Nephron (organoid): Measurements from ENCODE around the gene CCDC141.
"Not testable (repeated sequence)": the region's sequence is repeated elsewhere in the genome, so short reads cannot be mapped to it uniquely, and the experiment has no call there.

ENCODE experiments used
- H3K27ac Mint-ChIP-seq, 3 experiments: 2 replicates each; pipeline ENCODE4 v1.8.0; 2020; ENCODE audit warnings: mixed read lengths in 3 of 3, mild to moderate bottlenecking in 2 of 3, moderate library complexity in 1 of 3
- H3K27me3 Mint-ChIP-seq: 2 replicates; pipeline ENCODE4 v1.8.0; 2021; ENCODE audit warnings: low read depth, mild to moderate bottlenecking, moderate library complexity, mixed read lengths
- H3K36me3 Mint-ChIP-seq: 2 replicates; pipeline ENCODE4 v1.8.0; 2020; ENCODE audit warnings: low read depth, mixed read lengths
- H3K4me1 Mint-ChIP-seq: 2 replicates; pipeline ENCODE4 v1.8.0; 2020; ENCODE audit warnings: mixed read lengths
- H3K4me3 Mint-ChIP-seq, 3 experiments: 2 replicates each; pipeline ENCODE4 v1.8.0; 2020; ENCODE audit warnings: mild to moderate bottlenecking in 3 of 3, mixed read lengths in 3 of 3, moderate library complexity in 2 of 3
- H3K9me3 Mint-ChIP-seq: 2 replicates; pipeline ENCODE4 v1.8.0; 2020; ENCODE audit warnings: mixed read lengths
- TF ChIP-seq, protein P1 (sequence below), 3 experiments: fragments of 200-600 bp; sonication (generic); IDR thresholded peaks; one replicate each; pipeline ENCODE4 v1.5.0; 2021; ENCODE audit warnings: antibody characterized with exemption in 3 of 3; ENCODE audit not compliant: unreplicated experiment in 3 of 3

The CCDC141 gene

DNA sequence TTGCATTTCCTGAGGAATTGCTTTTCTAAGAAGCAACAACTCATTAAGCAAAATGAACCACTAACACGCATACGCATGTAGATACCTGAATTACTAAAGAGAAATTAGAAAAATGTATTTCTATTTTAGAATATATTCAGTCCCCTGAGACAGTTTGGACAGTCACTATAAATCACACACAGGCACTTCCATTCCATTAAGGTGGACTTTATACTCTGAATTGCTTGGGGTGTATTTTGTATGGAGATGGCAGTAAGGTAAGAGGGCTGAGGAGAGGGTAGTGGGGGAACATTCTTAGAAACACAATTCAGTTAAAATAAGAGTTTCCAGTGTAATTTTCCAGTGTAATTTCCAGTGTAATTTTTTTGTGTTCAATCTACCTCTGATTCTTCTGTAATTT lies 1.8 kb downstream of the CCDC141 start:
- Mint-ChIP-seq H3K4me3 (peak overlapping the region; percentile 36 to 79 (median 76)), H3K4me1 (peaks cover 33% of the 10 kb centered on the region), H3K27me3 (no peaks in the 10 kb centered on the region), H3K9me3 (no peaks in the 10 kb centered on the region), H3K36me3 (peaks cover 5% of the 10 kb centered on the region), H3K27ac (peak overlapping the region in 2 of 3 experiments; percentile 36 to 47)
- TF ChIP-seq, protein P1, sequence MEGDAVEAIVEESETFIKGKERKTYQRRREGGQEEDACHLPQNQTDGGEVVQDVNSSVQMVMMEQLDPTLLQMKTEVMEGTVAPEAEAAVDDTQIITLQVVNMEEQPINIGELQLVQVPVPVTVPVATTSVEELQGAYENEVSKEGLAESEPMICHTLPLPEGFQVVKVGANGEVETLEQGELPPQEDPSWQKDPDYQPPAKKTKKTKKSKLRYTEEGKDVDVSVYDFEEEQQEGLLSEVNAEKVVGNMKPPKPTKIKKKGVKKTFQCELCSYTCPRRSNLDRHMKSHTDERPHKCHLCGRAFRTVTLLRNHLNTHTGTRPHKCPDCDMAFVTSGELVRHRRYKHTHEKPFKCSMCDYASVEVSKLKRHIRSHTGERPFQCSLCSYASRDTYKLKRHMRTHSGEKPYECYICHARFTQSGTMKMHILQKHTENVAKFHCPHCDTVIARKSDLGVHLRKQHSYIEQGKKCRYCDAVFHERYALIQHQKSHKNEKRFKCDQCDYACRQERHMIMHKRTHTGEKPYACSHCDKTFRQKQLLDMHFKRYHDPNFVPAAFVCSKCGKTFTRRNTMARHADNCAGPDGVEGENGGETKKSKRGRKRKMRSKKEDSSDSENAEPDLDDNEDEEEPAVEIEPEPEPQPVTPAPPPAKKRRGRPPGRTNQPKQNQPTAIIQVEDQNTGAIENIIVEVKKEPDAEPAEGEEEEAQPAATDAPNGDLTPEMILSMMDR (IDR thresholded peaks at IDR 0.05; ENCODE audit: unreplicated experiment in 3 of 3) = no peak

DNA sequence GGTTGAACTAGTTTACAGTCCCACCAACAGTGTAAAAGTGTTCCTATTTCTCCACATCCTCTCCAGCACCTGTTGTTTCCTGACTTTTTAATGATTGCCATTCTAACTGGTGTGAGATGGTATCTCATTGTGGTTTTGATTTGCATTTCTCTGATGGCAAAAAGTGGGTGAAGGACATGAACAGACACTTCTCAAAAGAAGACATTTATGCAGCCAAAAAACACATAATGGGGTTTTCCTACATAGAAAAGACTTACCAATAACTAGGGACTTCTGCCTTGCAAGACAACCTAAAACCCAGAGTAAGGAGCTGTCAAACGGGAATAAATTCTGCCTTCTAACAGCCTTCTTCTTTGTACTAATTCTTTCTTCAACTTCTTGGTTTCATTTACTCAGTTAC lies 4.3 kb downstream of the CCDC141 start:
- not testable (repeated sequence) for H3K4me3 Mint-ChIP-seq, H3K36me3 Mint-ChIP-seq, H3K27ac Mint-ChIP-seq, H3K9me3 Mint-ChIP-seq, H3K27me3 Mint-ChIP-seq
- H3K4me1 Mint-ChIP-seq = peaks cover 22% of the 10 kb centered on the region

DNA sequence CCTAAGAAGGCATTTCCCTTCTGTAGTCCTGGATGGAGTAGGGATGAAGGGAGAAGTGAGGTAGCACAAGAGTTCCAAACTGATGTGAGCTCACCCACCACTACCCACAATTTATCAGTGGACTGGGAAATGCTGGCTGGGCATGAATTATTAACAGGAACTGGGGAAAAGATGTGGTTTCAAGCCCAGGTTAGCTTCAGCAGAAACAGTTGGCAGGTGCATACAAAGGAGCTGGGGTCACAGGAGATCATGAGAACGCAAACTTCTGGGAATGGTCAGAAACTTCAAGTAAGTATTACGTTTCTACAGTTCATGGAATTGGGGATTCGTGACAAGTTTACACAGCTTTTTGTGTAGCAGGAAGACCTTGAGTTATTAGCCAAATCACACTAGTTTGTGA lies 5.4 kb downstream of the CCDC141 start:
- Mint-ChIP-seq H3K36me3 (peaks cover 5% of the 10 kb centered on the region), H3K9me3 (peaks cover 10% of the 10 kb centered on the region), H3K4me3 (no peak overlapping the region), H3K27ac (no peak overlapping the region), H3K4me1 (peaks cover 15% of the 10 kb centered on the region), H3K27me3 (no peaks in the 10 kb centered on the region)
- TF ChIP-seq, protein P1 (IDR thresholded peaks at IDR 0.05; ENCODE audit: unreplicated experiment in 3 of 3) = no peak

DNA sequence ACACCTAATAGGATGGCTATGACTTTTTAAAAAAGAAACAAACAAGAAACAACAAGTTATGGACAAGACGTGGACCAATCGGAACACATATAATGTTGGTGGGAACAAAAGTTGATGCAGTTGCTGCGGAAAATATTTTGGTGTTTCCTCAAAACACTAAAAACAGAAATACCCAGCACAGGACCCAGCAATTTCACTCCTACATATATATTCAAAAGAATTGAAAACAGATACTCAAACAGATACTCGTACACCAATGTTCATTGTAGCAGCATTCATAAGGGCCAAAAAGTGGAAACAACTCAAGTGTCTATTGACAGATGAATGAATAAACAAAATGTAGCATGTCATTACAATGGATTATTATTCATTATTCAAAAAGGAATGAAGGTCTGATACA lies 12.1 kb downstream of the CCDC141 start:
- H3K27ac Mint-ChIP-seq = no peak overlapping the region
- TF ChIP-seq, protein P1 (IDR thresholded peaks at IDR 0.05; ENCODE audit: unreplicated experiment in 3 of 3) = no peak
- no peak overlapping the region for H3K4me3 Mint-ChIP-seq
- H3K27me3 Mint-ChIP-seq = no peaks in the 10 kb centered on the region
- no peaks in the 10 kb centered on the region for H3K36me3 Mint-ChIP-seq
- no peaks in the 10 kb centered on the region for H3K4me1 Mint-ChIP-seq
- H3K9me3 Mint-ChIP-seq = peaks cover 10% of the 10 kb centered on the region

DNA sequence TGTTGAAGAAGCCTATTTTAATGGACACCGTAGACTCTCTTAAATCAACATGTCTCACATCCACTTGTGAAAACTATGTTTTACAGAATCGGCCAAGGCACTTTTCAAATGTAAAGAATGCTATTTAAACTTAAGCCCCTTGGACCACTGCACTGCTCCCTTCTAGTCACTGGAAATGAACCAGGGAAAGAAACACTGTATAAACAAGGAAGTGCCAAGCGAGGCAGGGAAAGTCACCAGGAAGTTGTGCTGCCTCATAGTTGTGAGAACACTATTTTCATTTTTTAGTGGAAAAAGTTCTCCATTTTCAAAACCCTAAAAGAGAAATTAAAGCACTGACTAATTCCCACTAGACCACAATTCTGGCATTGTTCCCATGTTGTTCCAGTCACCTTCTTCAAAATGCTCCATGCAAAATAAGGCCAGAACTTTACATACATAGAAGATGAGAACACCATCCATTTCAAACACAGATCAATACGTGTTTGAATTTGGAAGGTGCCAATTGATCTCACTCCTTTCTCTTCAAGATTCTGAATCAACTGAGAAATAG lies 13.5 kb downstream of the CCDC141 start:
- Mint-ChIP-seq H3K36me3 (no peaks in the 10 kb centered on the region), H3K27ac (no peak overlapping the region), H3K4me3 (no peak overlapping the region), H3K9me3 (peaks cover under 1% of the 10 kb centered on the region), H3K4me1 (peaks cover 10% of the 10 kb centered on the region), H3K27me3 (no peaks in the 10 kb centered on the region)
- TF ChIP-seq, protein P1 (IDR thresholded peaks at IDR 0.05; ENCODE audit: unreplicated experiment in 3 of 3) = no peak

DNA sequence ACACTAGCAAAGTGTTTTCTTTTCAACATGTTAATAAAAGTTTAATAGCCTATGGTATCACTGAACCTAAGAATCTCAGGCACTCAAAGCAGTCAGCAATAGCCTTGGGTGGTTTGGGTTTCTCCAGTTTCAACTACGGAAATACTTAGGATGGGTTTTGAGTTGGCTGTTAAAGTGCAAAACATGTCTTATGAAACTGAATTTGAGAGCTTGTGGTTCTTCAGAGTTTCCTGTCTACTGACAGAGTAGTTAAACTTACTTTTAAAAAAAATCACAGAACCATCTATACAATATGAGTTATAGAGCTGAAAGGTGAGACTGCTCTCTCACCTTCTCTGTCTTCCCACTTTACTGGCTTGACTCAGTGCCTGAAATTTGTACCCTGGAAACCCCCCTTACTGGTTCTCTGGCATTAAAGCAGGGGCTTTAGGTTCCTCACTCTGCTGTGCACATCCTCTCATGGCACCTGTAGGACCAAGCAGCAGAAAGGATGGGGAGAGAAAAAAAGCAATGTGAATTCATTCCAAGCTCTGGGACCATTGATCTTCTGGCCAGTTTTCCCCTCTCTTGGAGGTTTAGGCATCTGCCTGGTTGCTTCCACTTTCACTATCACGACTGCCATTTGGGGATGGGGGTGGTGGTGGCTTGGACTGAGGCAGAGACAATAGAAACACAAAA lies 18.1 kb downstream of the CCDC141 start:
- H3K4me1 Mint-ChIP-seq = peaks cover 13% of the 10 kb centered on the region
- TF ChIP-seq, protein P1 (IDR thresholded peaks at IDR 0.05; ENCODE audit: unreplicated experiment in 3 of 3) = no peak
- H3K27me3 Mint-ChIP-seq = no peaks in the 10 kb centered on the region
- peaks cover 5% of the 10 kb centered on the region for H3K36me3 Mint-ChIP-seq
- peaks cover 17% of the 10 kb centered on the region for H3K9me3 Mint-ChIP-seq
- no peak overlapping the region for H3K4me3 Mint-ChIP-seq
- H3K27ac Mint-ChIP-seq = peak overlapping the region in 1 of 3 experiments; percentile 5
